Effector memory CD4-positive, alpha-beta T cell (primary cell): Measurements from ENCODE around the gene UCHL3.

ENCODE experiments used
- DNase-seq, 3 donors: peaks; one replicate each; pipeline ENCODE4 v3.0.0-alpha.2; 2020
- H3K27ac ChIP-seq: 2 replicates; pipeline ENCODE4 v1.7.0; 2013; ENCODE audit warnings: mild to moderate bottlenecking, low read length, moderate library complexity; ENCODE audit not compliant: insufficient read depth, poor library complexity, severe bottlenecking
- H3K27me3 ChIP-seq: replicated peaks from 2 replicates; pipeline ENCODE4 v1.7.0; 2013; ENCODE audit warnings: mild to moderate bottlenecking, low read length; ENCODE audit not compliant: insufficient read depth, control insufficient read depth, poor library complexity, severe bottlenecking
- H3K36me3 ChIP-seq: 2 replicates; pipeline ENCODE4 v1.7.0; 2013; ENCODE audit warnings: mild to moderate bottlenecking, low read length, moderate library complexity; ENCODE audit not compliant: control insufficient read depth, insufficient read depth
- H3K4me1 ChIP-seq: 2 replicates; pipeline ENCODE4 v1.7.0; 2013; ENCODE audit warnings: low read length, mild to moderate bottlenecking; ENCODE audit not compliant: control insufficient read depth, insufficient read depth, poor library complexity, severe bottlenecking
- H3K4me3 ChIP-seq: 2 replicates; pipeline ENCODE4 v1.7.0; 2013; ENCODE audit warnings: low read length, low read depth, mild to moderate bottlenecking; ENCODE audit not compliant: insufficient read depth, poor library complexity, severe bottlenecking
- H3K9me3 ChIP-seq: 2 replicates; pipeline ENCODE4 v1.7.0; 2013; ENCODE audit warnings: mild to moderate bottlenecking, low read length, moderate library complexity; ENCODE audit not compliant: control insufficient read depth

Gene UCHL3

GRCh38 chr13:75583091-75583490, 33.5 kb downstream of the UCHL3 start:
- Histone ChIP-seq H3K36me3 (peaks cover 7% of the 10 kb centered on the region), H3K27me3 (no peaks in the 10 kb centered on the region), H3K4me3 (no peak overlapping the region), H3K9me3 (no peaks in the 10 kb centered on the region), H3K27ac (no peak overlapping the region), H3K4me1 (no peaks in the 10 kb centered on the region)
- no peak for DNase-seq

- DNase-seq, result no peak
- no peaks in the 10 kb centered on the region for H3K9me3 ChIP-seq
- peaks cover 7% of the 10 kb centered on the region for H3K36me3 ChIP-seq
- no peak overlapping the region for H3K27ac ChIP-seq
- H3K4me3 ChIP-seq, result no peak overlapping the region
- no peaks in the 10 kb centered on the region for H3K27me3 ChIP-seq
- no peaks in the 10 kb centered on the region for H3K4me1 ChIP-seq
These were observed 35.6 kb downstream of the UCHL3 start for GRCh38 chr13:75585153-75585552.

GRCh38 chr13:75587679-75588078, 38.1 kb downstream of the UCHL3 start:
- Histone ChIP-seq H3K4me1 (no peaks in the 10 kb centered on the region), H3K27me3 (no peaks in the 10 kb centered on the region), H3K4me3 (no peak overlapping the region), H3K36me3 (peaks cover 13% of the 10 kb centered on the region), H3K27ac (no peak overlapping the region), H3K9me3 (no peaks in the 10 kb centered on the region)
- no peak for DNase-seq

GRCh38 chr13:75596657-75597182, 47.1 kb downstream of the UCHL3 start:
- Histone ChIP-seq H3K27me3 (no peaks in the 10 kb centered on the region), H3K4me1 (no peaks in the 10 kb centered on the region), H3K9me3 (no peaks in the 10 kb centered on the region), H3K4me3 (no peak overlapping the region), H3K27ac (no peak overlapping the region), H3K36me3 (no peaks in the 10 kb centered on the region)
- DNase-seq, result no peak

GRCh38 chr13:75600371-75600770, 50.8 kb downstream of the UCHL3 start:
- Histone ChIP-seq H3K4me3 (no peak overlapping the region), H3K36me3 (no peaks in the 10 kb centered on the region), H3K4me1 (no peaks in the 10 kb centered on the region), H3K27me3 (no peaks in the 10 kb centered on the region), H3K27ac (no peak overlapping the region), H3K9me3 (no peaks in the 10 kb centered on the region)
- no peak for DNase-seq

GRCh38 chr13:75603038-75603437, 53.4 kb downstream of the UCHL3 start:
- Histone ChIP-seq H3K36me3 (peaks cover 5% of the 10 kb centered on the region), H3K4me3 (no peak overlapping the region), H3K4me1 (no peaks in the 10 kb centered on the region), H3K27me3 (no peaks in the 10 kb centered on the region), H3K27ac (no peak overlapping the region), H3K9me3 (no peaks in the 10 kb centered on the region)
- no peak for DNase-seq

- peaks cover 5% of the 10 kb centered on the region for H3K36me3 ChIP-seq
- H3K27me3 ChIP-seq, result no peaks in the 10 kb centered on the region
- H3K4me3 ChIP-seq, result no peak overlapping the region
- no peaks in the 10 kb centered on the region for H3K9me3 ChIP-seq
- no peak for DNase-seq
- no peak overlapping the region for H3K27ac ChIP-seq
- no peaks in the 10 kb centered on the region for H3K4me1 ChIP-seq
These were observed 57.9 kb downstream of the UCHL3 start for GRCh38 chr13:75607447-75607846.

- DNase-seq, result no peak
- Histone ChIP-seq H3K27me3 (no peaks in the 10 kb centered on the region), H3K4me3 (no peak overlapping the region), H3K4me1 (no peaks in the 10 kb centered on the region), H3K27ac (no peak overlapping the region), H3K9me3 (no peaks in the 10 kb centered on the region), H3K36me3 (peaks cover 5% of the 10 kb centered on the region)
These were observed 60.9 kb downstream of the UCHL3 start for GRCh38 chr13:75610466-75610865.

GRCh38 chr13:75612354-75612753, 62.8 kb downstream of the UCHL3 start:
- Histone ChIP-seq H3K27me3 (no peaks in the 10 kb centered on the region), H3K9me3 (no peaks in the 10 kb centered on the region), H3K4me1 (no peaks in the 10 kb centered on the region), H3K4me3 (no peak overlapping the region), H3K27ac (no peak overlapping the region), H3K36me3 (no peaks in the 10 kb centered on the region)
- no peak for DNase-seq

- Histone ChIP-seq H3K36me3 (no peaks in the 10 kb centered on the region), H3K27me3 (no peaks in the 10 kb centered on the region), H3K4me3 (no peak overlapping the region), H3K4me1 (no peaks in the 10 kb centered on the region), H3K9me3 (no peaks in the 10 kb centered on the region), H3K27ac (no peak overlapping the region)
- DNase-seq, result no peak
These were observed 67.6 kb downstream of the UCHL3 start for GRCh38 chr13:75617230-75617629.

GRCh38 chr13:75618308-75618707, 68.7 kb downstream of the UCHL3 start:
- no peak overlapping the region for H3K4me3 ChIP-seq
- H3K9me3 ChIP-seq, result no peaks in the 10 kb centered on the region
- H3K27ac ChIP-seq, result no peak overlapping the region
- no peaks in the 10 kb centered on the region for H3K4me1 ChIP-seq
- DNase-seq, result no peak
- no peaks in the 10 kb centered on the region for H3K36me3 ChIP-seq
- no peaks in the 10 kb centered on the region for H3K27me3 ChIP-seq
